GM12878 (cell line): ENCODE results near the gene ARHGEF18. TPM values are rescaled to one million over a fixed set of nuclear protein-coding genes. Genes with fewer than 3 reads are reported as not detected.

ENCODE experiments used
- ASH2L ChIP-seq: fragments of 300-600, 200-600 bp; sonication (generic); IDR thresholded peaks from 2 replicates; pipeline ENCODE4 v1.6.1; 2017; ENCODE audit warnings: low read depth, mild to moderate bottlenecking, borderline replicate concordance
- ATF2 ChIP-seq: IDR thresholded peaks from 2 replicates; pipeline ENCODE4 v1.6.1; 2012; ENCODE audit warnings: low read length, inconsistent platforms
- ATF3 ChIP-seq: IDR thresholded peaks from 2 replicates; pipeline ENCODE4 v1.6.1; 2011; ENCODE audit warnings: low read depth, mild to moderate bottlenecking, low read length, moderate library complexity, borderline replicate concordance; ENCODE audit errors: extremely low read depth
- BMI1 ChIP-seq: fragments of 450-650 bp; IDR thresholded peaks from 2 replicates; pipeline ENCODE4 v1.6.1; 2016; ENCODE audit warnings: mild to moderate bottlenecking, moderate library complexity, borderline replicate concordance
- CBX3 ChIP-seq: fragments of 200-600 bp; sonication (generic); IDR thresholded peaks from 2 replicates; pipeline ENCODE4 v1.6.1; 2016; ENCODE audit warnings: low read depth, borderline replicate concordance
- CREM ChIP-seq: IDR thresholded peaks from 2 replicates; pipeline ENCODE4 v1.6.1; 2014; ENCODE audit warnings: antibody characterized with exemption, low read depth
- E2F8 ChIP-seq: fragments of 450-650 bp; IDR thresholded peaks from 2 replicates; pipeline ENCODE4 v1.6.1; 2018; ENCODE audit warnings: mild to moderate bottlenecking, low read depth, moderate library complexity; ENCODE audit not compliant: partially characterized antibody
- EGR1 ChIP-seq, 2 experiments: IDR thresholded peaks; 1 replicate in 1 of 2; 2 replicates in 1 of 2; pipeline ENCODE4 v1.6.1; 2011 to 2012; ENCODE audit warnings: low read depth in 2 of 2, low read length in 2 of 2, borderline replicate concordance in 1 of 2, mild to moderate bottlenecking in 1 of 2, moderate library complexity in 1 of 2
- JUNB ChIP-seq: IDR thresholded peaks from 2 replicates; pipeline ENCODE4 v1.6.1; 2016; ENCODE audit warnings: antibody characterized with exemption, mild to moderate bottlenecking
- JUND ChIP-seq: IDR thresholded peaks from 2 replicates; pipeline ENCODE4 v1.6.1; 2012; ENCODE audit warnings: low read depth, mild to moderate bottlenecking, low read length, improper control_type of control experiment, moderate library complexity
- MTA2 ChIP-seq: fragments of 450-650 bp; IDR thresholded peaks from 2 replicates; pipeline ENCODE4 v1.6.1; 2016; ENCODE audit warnings: low read depth, mild to moderate bottlenecking, moderate library complexity
- MTA3 ChIP-seq: IDR thresholded peaks from 2 replicates; pipeline ENCODE4 v1.6.1; 2012; ENCODE audit warnings: low read length, inconsistent platforms, borderline replicate concordance
- NFYA ChIP-seq: IDR thresholded peaks from 2 replicates; pipeline ENCODE4 v1.6.1; 2011; ENCODE audit warnings: low read depth, mild to moderate bottlenecking, low read length, improper control_type of control experiment, borderline replicate concordance
- SMARCA5 ChIP-seq: fragments of 450-650 bp; IDR thresholded peaks from 2 replicates; pipeline ENCODE4 v1.6.1; 2017; ENCODE audit warnings: mild to moderate bottlenecking
- SMC3 ChIP-seq: IDR thresholded peaks from 2 replicates; pipeline ENCODE4 v1.6.1; 2011; ENCODE audit warnings: low read length, improper control_type of control experiment, borderline replicate concordance
- SREBF1 ChIP-seq: IDR thresholded peaks from 2 replicates; pipeline ENCODE4 v1.6.1; 2012; ENCODE audit warnings: mild to moderate bottlenecking, low read length
- TCF3 ChIP-seq: IDR thresholded peaks from 2 replicates; pipeline ENCODE4 v1.6.1; 2012; ENCODE audit warnings: low read depth, mild to moderate bottlenecking, low read length, borderline replicate concordance; ENCODE audit not compliant: insufficient read depth
- YY1 ChIP-seq: IDR thresholded peaks from 2 replicates; pipeline ENCODE4 v1.6.1; 2011; ENCODE audit warnings: low read depth, mild to moderate bottlenecking, low read length
- ZBTB4 ChIP-seq: fragments of 450-650 bp; formaldehyde crosslinking; IDR thresholded peaks from 2 replicates; pipeline ENCODE4 v1.4.0; 2022; ENCODE audit warnings: mild to moderate bottlenecking, moderate library complexity
- ZNF217 ChIP-seq: fragments of 450-650 bp; IDR thresholded peaks from 2 replicates; pipeline ENCODE4 v1.6.1; 2017; ENCODE audit warnings: antibody characterized with exemption, mild to moderate bottlenecking
- ZNF24 ChIP-seq: fragments of 450-650 bp; IDR thresholded peaks from 2 replicates; pipeline ENCODE4 v1.6.1; 2017; ENCODE audit warnings: antibody characterized with exemption, mild to moderate bottlenecking
- ZNF622 ChIP-seq: fragments of 450-650 bp; IDR thresholded peaks from 2 replicates; pipeline ENCODE4 v1.6.1; 2017; ENCODE audit warnings: mild to moderate bottlenecking, inconsistent platforms
- ZZZ3 ChIP-seq: IDR thresholded peaks from 2 replicates; pipeline ENCODE4 v1.6.1; 2011; ENCODE audit warnings: low read depth; ENCODE audit not compliant: control insufficient read depth, insufficient read length
- polyA plus RNA-seq, 11 experiments: library from polyadenylated mRNA; depleted of rRNA in 4 of 11; unstranded in 6 of 11; stranded (reverse) in 5 of 11; fragments of >200 nt; fragmentation: Nextera tagmentation in 4 of 11; fragmentation: Illumina TruSeq in 1 of 11; extraction: Ambion mirVana in 4 of 11; extraction: Trizol in 1 of 11; gene quantifications; 1 replicate in 1 of 11; 2 replicates in 10 of 11; pipeline versions ENCODE4 v1.2.1 to v1.2.3, GENCODE V29; 2011 to 2016; ENCODE audit warnings: inconsistent platforms in 2 of 11, missing spikeins in 2 of 11, low read depth in 1 of 11
- total RNA-seq, 4 experiments: library from RNA; depleted of rRNA in 3 of 4; stranded (reverse); fragments of >200 nt in 3 of 4; fragmentation: Illumina TruSeq in 1 of 4; extraction: Trizol in 1 of 4; gene quantifications; 2 replicates each; pipeline versions ENCODE4 v1.2.1 to v1.2.3, GENCODE V29; 2013 to 2021

The ARHGEF18 gene
- total and polyA plus RNA-seq, 10 of the 15 experiments (the other 5 are each of a cell fraction or from before 2014, with no cell fraction given) = 0.31 to 32.3 (median 13.4) TPM

GRCh38 chr19:7333198-7334118, 15.3 kb upstream of the ARHGEF18 start (continued):
- TF ChIP-seq ZBTB4 (CRISPR knock-in tag) (peak; percentile 55; the same call in 1 of the 2 replicates), CBX3 (no peak), ATF2 (peak; percentile 88), ZNF622 (no peak), BMI1 (no peak), JUND (no peak), E2F8 (no peak), EGR1 (IDR thresholded peaks at IDR 0.05; ENCODE audit: borderline replicate concordance in 1 of 2, low read depth in 2 of 2, low read length in 2 of 2) (0 out of 3 replicates have a peak, but pooled peaks of 1 of the 2 experiments have one; percentile 25), ZZZ3 (no peak), CREM (peak; percentile 45; the same call in 1 of the 2 replicates), SMC3 (no peak), ATF3 (no peak), YY1 (no peak), ZNF24 (peak; percentile 59; the same call in 1 of the 2 replicates), JUNB (peak; percentile 21; the same call in 1 of the 2 replicates), ZNF217 (0 out of 2 replicates have a peak, but pooled peaks have one; percentile 38), TCF3 (no peak), MTA2 (peak; percentile 45), ASH2L (no peak), SMARCA5 (peak; percentile 87; the same call in 1 of the 2 replicates), SREBF1 (no peak), NFYA (no peak), MTA3 (no peak)
